Head of caudate nucleus (tissue), 42 donors: ENCODE measurements around the gene DTL.

ENCODE experiments used
- DNase-seq, 42 donors: peaks; one replicate each; pipeline versions ENCODE4 v3.0.0 to v3.0.0-alpha.2; 2020 to 2021; ENCODE audit warnings: mixed read lengths in 7 of 42
- intact Hi-C: fragments of 100-400 bp; cut with DNase I; formaldehyde crosslinking; loops from one replicate; pipeline ENCODE4 v1.15.0; 2022

Gene DTL

GRCh38 chr1:212074856-212075255 lies 39.3 kb downstream of the DTL start:
- DNase-seq, result no peak
- intact Hi-C loops, result loop anchor here (5.0 kb wide), 1 partner anchor 212 kb away; the partner anchor contains the start of gene PPP2R5A

- intact Hi-C loops, result no loop called here
- DNase-seq, result peak in 1 of 42 donors; percentile 19
Observed at GRCh38 chr1:212077028-212077427, 41.5 kb downstream of the DTL start.

- no peak for DNase-seq
- intact Hi-C loops, result no loop called here
Observed at GRCh38 chr1:212078826-212079225, 43.3 kb downstream of the DTL start.

GRCh38 chr1:212082765-212083406 lies 47.3 kb downstream of the DTL start:
- intact Hi-C loops, result no loop called here

GRCh38 chr1:212089560-212090163 lies 54.1 kb downstream of the DTL start:
- DNase-seq, result no peak
- intact Hi-C loops, result no loop called here

More at GRCh38 chr1:212082765-212083406, 47.3 kb downstream of the DTL start:
- DNase-seq, result no peak

GRCh38 chr1:212091438-212092121 lies 56.0 kb downstream of the DTL start:
- no peak for DNase-seq
- intact Hi-C loops, result no loop called here

- intact Hi-C loops, result no loop called here
- no peak for DNase-seq
Observed at GRCh38 chr1:212097360-212097759, 61.8 kb downstream of the DTL start.

GRCh38 chr1:212098310-212098709 lies 62.8 kb downstream of the DTL start:
- DNase-seq, result no peak
- intact Hi-C loops, result no loop called here

GRCh38 chr1:212098771-212099170 lies 63.2 kb downstream of the DTL start:
- intact Hi-C loops, result no loop called here
- DNase-seq, result no peak

GRCh38 chr1:212101251-212101650 lies 65.7 kb downstream of the DTL start:
- intact Hi-C loops, result no loop called here

GRCh38 chr1:212101735-212102134 lies 66.2 kb downstream of the DTL start:
- intact Hi-C loops, result no loop called here

More at GRCh38 chr1:212101251-212101650, 65.7 kb downstream of the DTL start:
- no peak for DNase-seq

GRCh38 chr1:212104586-212105325 lies 69.2 kb downstream of the DTL start:
- no peak for DNase-seq
- intact Hi-C loops, result no loop called here

More at GRCh38 chr1:212101735-212102134, 66.2 kb downstream of the DTL start:
- no peak for DNase-seq

- DNase-seq, result no peak
- intact Hi-C loops, result no loop called here
Observed at GRCh38 chr1:212106286-212106792, 70.8 kb downstream of the DTL start.

- intact Hi-C loops, result no loop called here
- no peak for DNase-seq
Observed at GRCh38 chr1:212107481-212107880, 71.9 kb downstream of the DTL start.

GRCh38 chr1:212108187-212108586 lies 72.6 kb downstream of the DTL start:
- intact Hi-C loops, result no loop called here
- no peak for DNase-seq

- DNase-seq, result no peak
- intact Hi-C loops, result no loop called here
Observed at GRCh38 chr1:212108981-212109380, 73.4 kb downstream of the DTL start.

- no peak for DNase-seq
- intact Hi-C loops, result no loop called here
Observed at GRCh38 chr1:212109728-212110127, 74.2 kb downstream of the DTL start.

- intact Hi-C loops, result no loop called here
- DNase-seq, result peak in 2 of 42 donors; percentile 7 to 12
Observed at GRCh38 chr1:212110617-212111016, 75.1 kb downstream of the DTL start.

GRCh38 chr1:212111536-212111935 lies 76.0 kb downstream of the DTL start:
- intact Hi-C loops, result no loop called here
- no peak for DNase-seq

- no peak for DNase-seq
- intact Hi-C loops, result no loop called here
Observed at GRCh38 chr1:212113706-212114105, 78.2 kb downstream of the DTL start.
